Right atrium auricular region (tissue), 2 donors: ENCODE data around the gene CERCAM. TPM values are rescaled to one million over a fixed set of nuclear protein-coding genes. Genes with fewer than 3 reads are reported as not detected.

Experiments used
- DNase-seq: peaks from one replicate; pipeline ENCODE4 v3.0.0-alpha.2; 2019; ENCODE audit warnings: low spot score
- H3K27ac ChIP-seq, 2 donors: fragments of 200-600 bp; sonication (generic); 1 replicate in 1 of 2; 2 replicates in 1 of 2; pipeline ENCODE4 v1.5.1; 2016 to 2019
- H3K27me3 ChIP-seq, 2 donors: fragments of 200-600 bp; sonication (generic); one replicate each; pipeline versions ENCODE4 v1.5.1 to v1.6.0; 2017 to 2019
- H3K36me3 ChIP-seq: fragments of 200-600 bp; sonication (generic); one replicate; pipeline ENCODE4 v1.5.1; 2016
- H3K4me1 ChIP-seq, 2 donors: fragments of 200-600 bp; sonication (generic); one replicate each; pipeline versions ENCODE4 v1.5.1 to v1.6.0; 2017 to 2019
- H3K4me3 ChIP-seq, 2 donors: fragments of 200-600 bp; sonication (generic); 1 replicate in 1 of 2; 2 replicates in 1 of 2; pipeline ENCODE4 v1.5.1; 2017 to 2019; ENCODE audit warnings: mild to moderate bottlenecking in 1 of 2, moderate library complexity in 1 of 2
- H3K9me3 ChIP-seq, 2 donors: fragments of 200-600 bp; sonication (generic); one replicate each; pipeline ENCODE4 v1.5.1; 2019
- microRNA counts, 2 donors: library from miRNA; unstranded; fragments of <30 nt; microRNA quantifications; one replicate each; lab custom pipeline; 2016 to 2017
- microRNA-seq, 2 donors: library from miRNA; unstranded; fragments of <30 nt; microRNA quantifications; one replicate each; pipeline ENCODE4, GENCODE V29; 2016 to 2017; ENCODE audit warnings: borderline number of aligned reads in 2 of 2, borderline replicate concordance in 1 of 2
- total RNA-seq, 2 donors: library from RNA; depleted of rRNA; stranded (reverse); fragments of >200 nt; gene quantifications; one replicate each; pipeline ENCODE4 v1.1.0, GENCODE V29; 2016
- TF ChIP-seq, protein P1 (sequence below), 2 donors: fragments of 200-600 bp; sonication (generic); IDR thresholded peaks; one replicate each; pipeline ENCODE4 v1.5.1; 2019; ENCODE audit warnings: antibody characterized with exemption in 2 of 2

CERCAM gene
- total RNA-seq, 2 donors from 2014 or later, result 13.3 to 15.8 TPM

DNA sequence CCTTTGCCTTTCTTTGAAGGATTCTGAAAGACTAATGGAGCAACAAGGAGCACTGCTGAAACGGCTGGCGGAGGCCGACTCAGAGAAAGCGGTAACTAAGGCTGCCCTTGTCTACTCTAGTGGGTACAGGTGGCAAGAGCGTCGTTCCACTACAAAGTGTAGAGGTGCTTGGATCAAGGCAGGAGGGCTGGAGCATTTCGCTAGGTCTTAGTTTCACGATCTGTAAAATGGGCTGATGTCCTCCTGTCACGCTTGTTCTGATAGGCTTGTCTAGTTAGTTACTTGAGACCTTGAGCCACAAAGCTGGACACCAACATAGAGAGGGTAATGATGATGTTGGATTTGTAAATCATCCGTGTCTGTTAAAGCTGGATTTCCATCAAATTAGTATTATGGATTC, 60.9 kb downstream of the CERCAM start:
- peaks cover 11% of the 10 kb centered on the region for H3K36me3 ChIP-seq
- H3K4me3 ChIP-seq, result no peak overlapping the region
- no peaks in the 10 kb centered on the region for H3K27me3 ChIP-seq
- H3K4me1 ChIP-seq, result no peaks in the 10 kb centered on the region
- H3K27ac ChIP-seq, result no peak overlapping the region
- no peak for DNase-seq
- TF ChIP-seq, protein P1, sequence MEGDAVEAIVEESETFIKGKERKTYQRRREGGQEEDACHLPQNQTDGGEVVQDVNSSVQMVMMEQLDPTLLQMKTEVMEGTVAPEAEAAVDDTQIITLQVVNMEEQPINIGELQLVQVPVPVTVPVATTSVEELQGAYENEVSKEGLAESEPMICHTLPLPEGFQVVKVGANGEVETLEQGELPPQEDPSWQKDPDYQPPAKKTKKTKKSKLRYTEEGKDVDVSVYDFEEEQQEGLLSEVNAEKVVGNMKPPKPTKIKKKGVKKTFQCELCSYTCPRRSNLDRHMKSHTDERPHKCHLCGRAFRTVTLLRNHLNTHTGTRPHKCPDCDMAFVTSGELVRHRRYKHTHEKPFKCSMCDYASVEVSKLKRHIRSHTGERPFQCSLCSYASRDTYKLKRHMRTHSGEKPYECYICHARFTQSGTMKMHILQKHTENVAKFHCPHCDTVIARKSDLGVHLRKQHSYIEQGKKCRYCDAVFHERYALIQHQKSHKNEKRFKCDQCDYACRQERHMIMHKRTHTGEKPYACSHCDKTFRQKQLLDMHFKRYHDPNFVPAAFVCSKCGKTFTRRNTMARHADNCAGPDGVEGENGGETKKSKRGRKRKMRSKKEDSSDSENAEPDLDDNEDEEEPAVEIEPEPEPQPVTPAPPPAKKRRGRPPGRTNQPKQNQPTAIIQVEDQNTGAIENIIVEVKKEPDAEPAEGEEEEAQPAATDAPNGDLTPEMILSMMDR (IDR thresholded peaks at IDR 0.05), result no peak
- H3K9me3 ChIP-seq, result no peaks in the 10 kb centered on the region

DNA sequence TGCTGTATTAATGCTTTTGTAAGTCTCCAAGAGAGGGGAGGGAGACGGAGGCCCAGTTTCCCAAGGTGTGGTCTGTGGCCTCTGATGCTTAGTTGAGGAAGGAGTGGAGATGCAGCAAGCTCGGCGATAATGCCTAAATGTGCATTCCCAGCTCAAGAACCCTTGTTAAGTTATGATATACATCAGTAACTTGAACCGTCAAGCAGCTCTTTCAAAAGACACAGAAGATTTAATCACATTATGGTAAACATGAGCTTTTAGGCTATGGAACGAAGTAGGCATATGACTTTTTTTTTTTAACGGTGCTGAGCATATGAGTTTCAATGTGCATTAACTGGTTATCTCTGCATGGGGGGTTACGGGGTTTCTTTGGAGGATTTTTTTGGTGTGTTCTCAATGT, 61.5 kb downstream of the CERCAM start:
- Histone ChIP-seq H3K36me3 (peaks cover 12% of the 10 kb centered on the region), H3K27me3 (no peaks in the 10 kb centered on the region), H3K9me3 (no peaks in the 10 kb centered on the region), H3K4me1 (no peaks in the 10 kb centered on the region), H3K27ac (no peak overlapping the region), H3K4me3 (no peak overlapping the region)
- DNase-seq, result no peak
- TF ChIP-seq, protein P1 (IDR thresholded peaks at IDR 0.05), result no peak

DNA sequence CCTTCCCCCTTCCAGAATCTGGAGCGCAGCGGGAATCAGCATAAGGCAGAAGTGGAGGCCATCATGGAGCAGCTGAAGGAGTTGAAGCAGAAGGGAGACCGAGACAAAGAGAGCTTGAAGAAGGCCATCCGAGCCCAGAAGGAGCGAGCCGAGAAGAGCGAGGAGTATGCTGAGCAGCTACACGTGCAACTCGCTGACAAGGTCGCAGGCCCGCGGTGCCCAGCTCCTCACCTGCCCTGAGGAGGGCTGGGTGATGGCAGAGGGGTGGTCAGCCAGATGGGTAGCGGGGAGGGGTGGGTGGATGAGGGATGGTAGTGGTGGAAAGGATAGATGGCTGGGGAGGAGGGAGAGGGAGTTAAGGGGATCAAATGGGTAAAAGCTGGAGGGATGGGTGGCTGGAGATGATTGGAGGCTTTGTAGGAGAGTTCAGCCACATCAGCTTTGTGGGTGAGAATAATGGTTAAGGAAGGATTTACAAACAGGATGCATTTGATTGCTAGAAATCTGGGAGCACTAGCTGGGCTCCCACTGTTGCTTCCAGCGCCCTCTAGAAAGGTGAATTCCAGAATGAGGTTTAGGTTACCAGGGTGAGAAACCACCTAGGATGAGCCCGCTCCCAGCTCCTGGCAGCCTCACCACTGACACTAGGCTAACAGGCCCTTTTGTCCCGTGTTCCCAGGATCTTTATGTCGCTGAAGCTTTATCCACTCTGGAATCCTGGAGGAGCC, 64.2 kb downstream of the CERCAM start:
- TF ChIP-seq, protein P1 (IDR thresholded peaks at IDR 0.05), result no peak
- H3K4me3 ChIP-seq, result no peak overlapping the region
- H3K9me3 ChIP-seq, result no peaks in the 10 kb centered on the region
- DNase-seq, result no peak
- peaks cover 12% of the 10 kb centered on the region for H3K36me3 ChIP-seq
- no peaks in the 10 kb centered on the region for H3K27me3 ChIP-seq
- H3K27ac ChIP-seq, result no peak overlapping the region
- no peaks in the 10 kb centered on the region for H3K4me1 ChIP-seq

DNA sequence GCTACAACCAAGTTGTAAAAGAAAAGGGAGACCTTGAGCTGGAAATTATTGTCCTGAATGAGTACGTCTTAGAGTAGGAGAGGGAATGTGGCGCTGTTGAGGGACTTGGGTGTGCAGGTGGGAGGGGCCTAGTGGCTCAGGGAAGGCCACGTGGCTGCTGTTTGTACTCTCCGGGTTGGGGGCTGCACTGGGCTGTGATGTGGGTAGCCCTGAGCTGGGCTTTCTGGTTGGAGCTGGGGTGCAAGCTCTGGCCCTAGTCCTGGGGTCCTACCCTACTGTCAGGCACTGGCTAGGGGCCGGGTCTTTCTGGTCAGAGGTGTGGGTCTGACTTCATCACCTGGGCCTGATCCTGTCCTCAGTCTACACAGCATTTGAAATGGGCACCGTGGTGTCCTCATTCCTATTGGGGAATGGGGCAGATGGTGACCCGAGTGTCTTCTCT, 64.8 kb downstream of the CERCAM start:
- Histone ChIP-seq H3K4me3 (no peak overlapping the region), H3K9me3 (no peaks in the 10 kb centered on the region), H3K36me3 (peaks cover 12% of the 10 kb centered on the region), H3K27ac (no peak overlapping the region), H3K27me3 (no peaks in the 10 kb centered on the region), H3K4me1 (no peaks in the 10 kb centered on the region)
- DNase-seq, result no peak
- TF ChIP-seq, protein P1 (IDR thresholded peaks at IDR 0.05), result no peak

DNA sequence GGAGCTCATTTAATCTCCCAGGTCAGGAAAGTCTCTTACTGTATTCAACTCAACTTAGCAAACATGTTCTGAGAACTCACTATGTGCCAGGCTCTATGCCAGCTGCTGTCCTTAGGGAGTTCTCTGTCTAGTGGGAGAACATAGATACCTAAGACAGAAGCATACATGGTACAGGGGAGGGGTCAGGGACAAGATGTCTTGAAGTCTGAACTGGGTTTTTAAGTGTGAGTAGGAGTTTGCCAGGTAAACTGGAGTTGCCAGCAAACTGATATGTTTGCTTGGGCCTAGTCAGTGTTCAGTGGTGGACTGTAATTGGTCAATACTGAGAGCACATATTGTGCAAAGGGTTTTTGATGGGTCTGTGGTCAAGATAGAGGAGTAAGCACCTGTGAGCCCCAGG, 65.5 kb downstream of the CERCAM start:
- Histone ChIP-seq H3K4me3 (no peak overlapping the region), H3K9me3 (no peaks in the 10 kb centered on the region), H3K27me3 (no peaks in the 10 kb centered on the region), H3K27ac (no peak overlapping the region), H3K36me3 (peaks cover 12% of the 10 kb centered on the region), H3K4me1 (no peaks in the 10 kb centered on the region)
- TF ChIP-seq, protein P1 (IDR thresholded peaks at IDR 0.05), result no peak
- no peak for DNase-seq

MicroRNA genes within 50 kb of the gene (microRNA counts, 767-probe panel; counts per million panel counts)
- 0 to 31.0 counts per million in 2 donors for microRNA hsa-miR-219-2-3p (lab: Ali Mortazavi, UCI)

Small RNAs within 50 kb of the gene (microRNA-seq; reads per million reads assigned to microRNA genes)
- gene MIR219B, result 0 reads per million in 2 donors

Other genes with a start within 250 kb of the CERCAM start
- 10 to 100 TPM; 41.6 to 45.9 TPM for gene CIZ1, start 229.3 kb upstream of the CERCAM start, total RNA-seq
- 1 to 10 TPM; 2.5 to 3.9 TPM for gene DNM1, start 217.5 kb upstream of the CERCAM start, total RNA-seq
- 10 to 100 TPM; 83.3 to 91.6 TPM for gene GOLGA2, start 144.8 kb upstream of the CERCAM start, total RNA-seq
- 10 to 100 TPM; 21.5 to 23.0 TPM for gene SWI5, start 144.6 kb upstream of the CERCAM start, total RNA-seq
- 10 to 100 TPM in 1 of 2 donors, 1 to 10 TPM in 1; 9.3 to 10.2 TPM for gene TRUB2, start 98.4 kb upstream of the CERCAM start, total RNA-seq
- 10 to 100 TPM; 31.4 to 33.6 TPM for gene COQ4, start 98.0 kb upstream of the CERCAM start, total RNA-seq
- gene SLC27A4, start 80.3 kb upstream of the CERCAM start, total RNA-seq, result 10 to 100 TPM; 16.6 to 26.9 TPM
- gene URM1, start 49.5 kb upstream of the CERCAM start, total RNA-seq, result 10 to 100 TPM; 34.0 to 37.3 TPM
- gene ODF2, start 35.1 kb downstream of the CERCAM start, total RNA-seq, result 10 to 100 TPM in 1 of 2 donors, 1 to 10 TPM in 1; 9.7 to 12.1 TPM
- 10 to 100 TPM; 14.4 to 18.1 TPM for gene GLE1, start 83.9 kb downstream of the CERCAM start, total RNA-seq
- gene SPTAN1, start 131.7 kb downstream of the CERCAM start, total RNA-seq, result 100 to 1,000 TPM; 233 to 270 TPM
- gene DYNC2I2, start 236.0 kb downstream of the CERCAM start, total RNA-seq, result 10 to 100 TPM; 23.1 to 33.1 TPM